Measurements from ENCODE around the gene TES. TPM values are rescaled to one million over a fixed set of nuclear protein-coding genes. Genes with fewer than 3 reads are reported as not detected.

Gene TES
- total RNA-seq, 1 donor from 2014 or later: 15.0 TPM

DNA sequence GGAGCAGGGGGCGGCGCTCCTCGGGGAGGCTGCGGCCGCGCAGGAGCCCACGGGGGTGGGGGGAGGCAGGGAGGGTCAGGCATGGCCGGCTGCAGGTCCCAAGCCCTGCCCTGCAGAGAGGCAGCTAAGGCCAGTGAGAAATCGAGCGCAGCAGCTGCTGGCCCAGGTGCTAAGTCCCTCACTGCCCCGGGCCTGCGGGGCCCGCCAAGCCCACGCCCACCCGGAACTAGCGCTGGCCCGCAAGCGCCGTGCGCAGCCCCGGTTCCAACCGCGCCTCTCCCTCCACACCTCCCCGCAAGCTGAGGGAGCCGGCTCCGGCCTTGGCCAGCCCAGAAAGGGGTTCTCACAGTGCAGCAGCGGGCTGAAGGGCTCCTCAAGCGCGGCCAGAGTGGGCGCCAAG lies 28.3 kb upstream of the TES start:
- Mint-ChIP-seq H3K27ac (ENCODE audit: unreplicated experiment) (no peak overlapping the region), H3K4me1 (no peaks in the 10 kb centered on the region), H3K4me3 (no peak overlapping the region), H3K9me3 (peaks cover 8% of the 10 kb centered on the region), H3K36me3 (ENCODE audit: low read depth) (no peaks in the 10 kb centered on the region), H3K27me3 (ENCODE audit: low read depth) (no peaks in the 10 kb centered on the region)
- TF ChIP-seq CTCF (conservative IDR thresholded peaks at IDR 0.05): no peak
- no peak for DNase-seq (ENCODE audit: low read depth, low spot score)

- Mint-ChIP-seq H3K4me3 (no peak overlapping the region), H3K4me1 (no peaks in the 10 kb centered on the region), H3K9me3 (peaks cover 14% of the 10 kb centered on the region), H3K27me3 (ENCODE audit: low read depth) (no peaks in the 10 kb centered on the region), H3K36me3 (ENCODE audit: low read depth) (peaks cover 2% of the 10 kb centered on the region), H3K27ac (ENCODE audit: unreplicated experiment) (no peak overlapping the region)
- no peak for TF ChIP-seq CTCF (conservative IDR thresholded peaks at IDR 0.05)
- DNase-seq (ENCODE audit: low read depth, low spot score): no peak
Measured at GRCh38 chr7:116185450-116185849, 24.9 kb upstream of the TES start.

- no peak overlapping the region for H3K27ac Mint-ChIP-seq (ENCODE audit: unreplicated experiment)
Measured at GRCh38 chr7:116185956-116186355, 24.4 kb upstream of the TES start.

GRCh38 chr7:116187400-116187799 lies 22.9 kb upstream of the TES start:
- no peak for DNase-seq (ENCODE audit: low read depth, low spot score)
- H3K4me3 Mint-ChIP-seq: no peak overlapping the region
- peaks cover 2% of the 10 kb centered on the region for H3K36me3 Mint-ChIP-seq (ENCODE audit: low read depth)
- peaks cover 14% of the 10 kb centered on the region for H3K9me3 Mint-ChIP-seq
- TF ChIP-seq CTCF (conservative IDR thresholded peaks at IDR 0.05): no peak
- H3K4me1 Mint-ChIP-seq: no peaks in the 10 kb centered on the region
- H3K27ac Mint-ChIP-seq (ENCODE audit: unreplicated experiment): no peak overlapping the region
- H3K27me3 Mint-ChIP-seq (ENCODE audit: low read depth): no peaks in the 10 kb centered on the region

More at GRCh38 chr7:116185956-116186355, 24.4 kb upstream of the TES start:
- no peak for DNase-seq (ENCODE audit: low read depth, low spot score)
- H3K4me3 Mint-ChIP-seq: no peak overlapping the region
- no peak for TF ChIP-seq CTCF (conservative IDR thresholded peaks at IDR 0.05)
- no peaks in the 10 kb centered on the region for H3K4me1 Mint-ChIP-seq
- peaks cover 14% of the 10 kb centered on the region for H3K9me3 Mint-ChIP-seq
- no peaks in the 10 kb centered on the region for H3K27me3 Mint-ChIP-seq (ENCODE audit: low read depth)
- peaks cover 2% of the 10 kb centered on the region for H3K36me3 Mint-ChIP-seq (ENCODE audit: low read depth)

- no peak for DNase-seq (ENCODE audit: low read depth, low spot score)
- H3K4me1 Mint-ChIP-seq: no peaks in the 10 kb centered on the region
- H3K4me3 Mint-ChIP-seq: no peak overlapping the region
- no peaks in the 10 kb centered on the region for H3K27me3 Mint-ChIP-seq (ENCODE audit: low read depth)
- H3K27ac Mint-ChIP-seq (ENCODE audit: unreplicated experiment): no peak overlapping the region
- no peaks in the 10 kb centered on the region for H3K36me3 Mint-ChIP-seq (ENCODE audit: low read depth)
- no peaks in the 10 kb centered on the region for H3K9me3 Mint-ChIP-seq
- TF ChIP-seq CTCF (conservative IDR thresholded peaks at IDR 0.05): no peak
Measured at GRCh38 chr7:116193329-116194087, 16.8 kb upstream of the TES start.
